GM19193 (cell line): ENCODE data around the gene ASCL2.

Experiments
- POLR2A ChIP-seq: IDR thresholded peaks from 4 replicates; pipeline ENCODE4 v1.6.1; 2011; ENCODE audit not compliant: insufficient read depth, insufficient read length; ENCODE audit errors: extremely low read depth

The ASCL2 gene

GRCh38 chr11:2302896-2303626 lies 32.7 kb upstream of the ASCL2 start:
- no peak for TF ChIP-seq POLR2A

GRCh38 chr11:2302306-2302895 lies 32.0 kb upstream of the ASCL2 start:
- TF ChIP-seq POLR2A = no peak

GRCh38 chr11:2301631-2302305 lies 31.4 kb upstream of the ASCL2 start, which contains the start of the genes C11orf21 and TSPAN32:
TSS of gene C11orf21 (minus strand) at chr11:2301918. CDS start at chr11:2301808, 110 bp downstream.
TSS of gene TSPAN32 (plus strand) at chr11:2302013. CDS start at chr11:2302150, 137 bp downstream.
- TF ChIP-seq POLR2A = no peak

GRCh38 chr11:2300936-2301630 lies 30.7 kb upstream of the ASCL2 start:
- no peak for TF ChIP-seq POLR2A

- TF ChIP-seq POLR2A = no peak
Observed at GRCh38 chr11:2300290-2300935, 30.0 kb upstream of the ASCL2 start.

GRCh38 chr11:2299773-2300172 lies 29.4 kb upstream of the ASCL2 start:
- no peak for TF ChIP-seq POLR2A

GRCh38 chr11:2298795-2299761 lies 28.7 kb upstream of the ASCL2 start:
- no peak for TF ChIP-seq POLR2A

GRCh38 chr11:2298131-2298794 lies 27.9 kb upstream of the ASCL2 start:
- TF ChIP-seq POLR2A = no peak

- no peak for TF ChIP-seq POLR2A
Observed at GRCh38 chr11:2297623-2298030, 27.2 kb upstream of the ASCL2 start.

- no peak for TF ChIP-seq POLR2A
Observed at GRCh38 chr11:2296913-2297622, 26.7 kb upstream of the ASCL2 start.

- TF ChIP-seq POLR2A = no peak
Observed at GRCh38 chr11:2295971-2296912, 25.9 kb upstream of the ASCL2 start.

GRCh38 chr11:2294926-2295290 lies 24.5 kb upstream of the ASCL2 start:
- TF ChIP-seq POLR2A = no peak
